Natural killer cell (primary cell): ENCODE results near the gene CDKAL1. TPM values are rescaled to one million over a fixed set of nuclear protein-coding genes. Genes with fewer than 3 reads are reported as not detected.

Experiments
- ATAC-seq, 3 donors: fragments of 150-1000 bp in 2 of 3; fragments of 200-7000 bp in 1 of 3; cut with Tn5 transposase; 1 replicate in 1 of 3; 2 replicates in 2 of 3; pipeline ENCODE4 v1.10.0; 2021; ENCODE audit warnings: mild to moderate bottlenecking in 2 of 3, moderate library complexity in 2 of 3
- DNase-seq, 2 donors: peaks; one replicate each; pipeline versions ENCODE4 v3.0.0 to v3.0.0-alpha.2; 2013 to 2021; ENCODE audit warnings: mixed read lengths in 1 of 2
- H3K27ac ChIP-seq: one replicate; pipeline ENCODE4 v1.5.1; 2013; ENCODE audit warnings: mild to moderate bottlenecking, low read length
- H3K27me3 ChIP-seq: one replicate; pipeline ENCODE4 v1.6.1; 2013; ENCODE audit warnings: low read length; ENCODE audit not compliant: control insufficient read depth, insufficient read depth
- H3K36me3 ChIP-seq: one replicate; pipeline ENCODE4 v1.6.1; 2013; ENCODE audit warnings: low read length; ENCODE audit not compliant: control insufficient read depth, insufficient read depth
- H3K4me1 ChIP-seq: one replicate; pipeline ENCODE4 v1.6.1; 2013; ENCODE audit warnings: low read length; ENCODE audit not compliant: control insufficient read depth, insufficient read depth
- H3K4me3 ChIP-seq: one replicate; pipeline ENCODE4 v1.5.1; 2013; ENCODE audit warnings: low read length
- H3K9me3 ChIP-seq: one replicate; pipeline ENCODE4 v1.6.1; 2013; ENCODE audit warnings: low read length; ENCODE audit not compliant: control insufficient read depth, insufficient read depth
- H3K27ac Mint-ChIP-seq, 2 donors: one replicate each; pipeline ENCODE4 v1.8.0; 2022; ENCODE audit warnings: mild to moderate bottlenecking in 2 of 2, mixed read lengths in 2 of 2, moderate library complexity in 1 of 2
- H3K27me3 Mint-ChIP-seq, 2 donors: one replicate each; pipeline ENCODE4 v1.8.0; 2022; ENCODE audit warnings: low read depth in 2 of 2, mixed read lengths in 2 of 2
- H3K36me3 Mint-ChIP-seq: one replicate; pipeline ENCODE4 v1.8.0; 2022; ENCODE audit warnings: mixed read lengths
- H3K4me1 Mint-ChIP-seq, 2 donors: one replicate each; pipeline ENCODE4 v1.8.0; 2022; ENCODE audit warnings: mixed read lengths in 2 of 2
- H3K4me3 Mint-ChIP-seq: one replicate; pipeline ENCODE4 v1.8.0; 2022; ENCODE audit warnings: mild to moderate bottlenecking, moderate library complexity, mixed read lengths
- H3K9me3 Mint-ChIP-seq, 2 donors: one replicate each; pipeline ENCODE4 v1.8.0; 2022; ENCODE audit warnings: mixed read lengths in 2 of 2
- CTCF ChIP-seq: fragments of 200-600 bp; IDR thresholded peaks from one replicate; pipeline ENCODE4 v1.8.0; 2022; ENCODE audit warnings: antibody characterized with exemption
- WGBS: methylation state at CpG from one replicate; pipeline ENCODE4 v1.1.7; 2013; ENCODE audit warnings: missing lambda C conversion rate; ENCODE audit not compliant: insufficient coverage; 5-methylcytosine and 5-hydroxymethylcytosine counted together
- intact Hi-C: fragments of 100-400 bp; cut with micrococcal nuclease; formaldehyde crosslinking; loops from one replicate; pipeline ENCODE4 v1.14.2; 2022
- total RNA-seq, 4 donors: library from RNA; stranded (reverse); fragments of 120-200 nt in 1 of 4; gene quantifications; one replicate each; pipeline versions ENCODE4 v1.2.3 to v1.2.4, GENCODE V29; 2013 to 2022

The CDKAL1 gene
- total RNA-seq, 3 donors from 2014 or later (not counting 1 experiment from before 2014, with no cell fraction given) = 26.0 to 32.8 (median 28.9) TPM

GRCh38 chr6:21135484-21136013, 601.3 kb downstream of the CDKAL1 start:
- DNase-seq = no peak
- no peak overlapping the region for H3K27ac Mint-ChIP-seq
- no peaks in the 10 kb centered on the region for H3K9me3 ChIP-seq
- no peak for TF ChIP-seq CTCF
- H3K4me3 ChIP-seq = no peak overlapping the region
- H3K4me3 Mint-ChIP-seq = no peak overlapping the region
- H3K9me3 Mint-ChIP-seq = no peaks in the 10 kb centered on the region
- no peaks in the 10 kb centered on the region for H3K36me3 ChIP-seq
- no peak for ATAC-seq
- no peaks in the 10 kb centered on the region for H3K4me1 ChIP-seq
- H3K27me3 Mint-ChIP-seq = no peaks in the 10 kb centered on the region
- H3K4me1 Mint-ChIP-seq = no peaks in the 10 kb centered on the region
- H3K36me3 Mint-ChIP-seq = no peaks in the 10 kb centered on the region
- H3K27me3 ChIP-seq = no peaks in the 10 kb centered on the region
- intact Hi-C loops = no loop called here
- WGBS = 100% methylated on average over 5 of the region's 7 CpGs
- no peak overlapping the region for H3K27ac ChIP-seq

GRCh38 chr6:21137700-21138335, 603.6 kb downstream of the CDKAL1 start:
- ATAC-seq = no peak
- no peaks in the 10 kb centered on the region for H3K36me3 Mint-ChIP-seq
- no peak overlapping the region for H3K27ac Mint-ChIP-seq
- no peak overlapping the region for H3K27ac ChIP-seq
- no peak for DNase-seq
- no peaks in the 10 kb centered on the region for H3K9me3 Mint-ChIP-seq
- TF ChIP-seq CTCF = no peak
- no peaks in the 10 kb centered on the region for H3K36me3 ChIP-seq
- WGBS = 97% methylated on average over 2 of the region's 2 CpGs
- H3K4me3 Mint-ChIP-seq = no peak overlapping the region
- no peak overlapping the region for H3K4me3 ChIP-seq
- intact Hi-C loops = no loop called here
- no peaks in the 10 kb centered on the region for H3K4me1 Mint-ChIP-seq
- no peaks in the 10 kb centered on the region for H3K4me1 ChIP-seq
- H3K27me3 Mint-ChIP-seq = no peaks in the 10 kb centered on the region
- no peaks in the 10 kb centered on the region for H3K9me3 ChIP-seq
- H3K27me3 ChIP-seq = no peaks in the 10 kb centered on the region

DNA sequence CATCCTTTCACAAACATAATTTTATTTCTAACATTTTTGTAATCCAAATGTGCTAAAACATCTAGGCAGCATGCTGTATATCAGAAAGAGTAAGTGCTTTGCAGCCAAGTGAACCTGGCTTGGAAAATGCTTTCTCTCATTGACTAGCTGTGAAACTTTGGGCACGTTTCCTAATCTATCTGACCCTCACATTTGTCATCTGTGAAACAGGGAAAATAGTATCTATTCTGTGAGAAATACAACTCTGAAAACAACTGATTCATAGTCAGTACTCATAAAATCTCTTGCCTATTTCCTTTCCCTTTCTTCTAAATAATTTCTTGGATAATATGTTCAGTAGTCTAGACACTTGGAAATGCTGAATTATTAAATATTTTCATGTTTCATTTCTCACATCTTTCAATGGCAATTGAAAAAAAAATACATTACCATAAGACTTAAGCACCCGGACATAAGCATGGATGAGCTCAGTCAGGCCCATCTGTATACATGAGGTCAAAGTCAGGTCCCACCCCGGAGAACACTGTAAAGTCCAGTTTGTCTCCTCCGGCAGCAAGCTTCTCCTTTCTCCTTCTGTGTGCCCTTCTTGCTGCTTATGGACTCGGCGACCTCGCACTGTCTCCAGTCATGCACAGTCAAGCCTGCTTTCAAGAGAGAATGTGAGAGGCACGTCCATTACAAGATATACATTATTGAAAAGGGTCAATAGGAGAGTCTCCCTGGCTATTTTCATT, 604.2 kb downstream of the CDKAL1 start:
- Histone ChIP-seq H3K27me3 (no peaks in the 10 kb centered on the region), H3K36me3 (no peaks in the 10 kb centered on the region), H3K4me1 (no peaks in the 10 kb centered on the region), H3K9me3 (no peaks in the 10 kb centered on the region), H3K27ac (no peak overlapping the region), H3K4me3 (no peak overlapping the region)
- no peak for TF ChIP-seq CTCF
- Mint-ChIP-seq H3K27me3 (no peaks in the 10 kb centered on the region), H3K4me1 (no peaks in the 10 kb centered on the region), H3K4me3 (no peak overlapping the region), H3K27ac (no peak overlapping the region), H3K9me3 (no peaks in the 10 kb centered on the region), H3K36me3 (no peaks in the 10 kb centered on the region)
- ATAC-seq (no peak), DNase-seq (no peak)
- 90% methylated on average over 8 of the region's 8 CpGs for WGBS
- intact Hi-C loops = no loop called here
